ENCODE measurements around the gene SMAD3. TPM values are rescaled to one million over a fixed set of nuclear protein-coding genes. Genes with fewer than 3 reads are reported as not detected.

SMAD3 gene
- total RNA-seq, 1 donor from 2014 or later = 89.3 TPM

GRCh38 chr15:67068710-67069400 is 3.5 kb downstream of the SMAD3 start:
- TF ChIP-seq, protein P1, sequence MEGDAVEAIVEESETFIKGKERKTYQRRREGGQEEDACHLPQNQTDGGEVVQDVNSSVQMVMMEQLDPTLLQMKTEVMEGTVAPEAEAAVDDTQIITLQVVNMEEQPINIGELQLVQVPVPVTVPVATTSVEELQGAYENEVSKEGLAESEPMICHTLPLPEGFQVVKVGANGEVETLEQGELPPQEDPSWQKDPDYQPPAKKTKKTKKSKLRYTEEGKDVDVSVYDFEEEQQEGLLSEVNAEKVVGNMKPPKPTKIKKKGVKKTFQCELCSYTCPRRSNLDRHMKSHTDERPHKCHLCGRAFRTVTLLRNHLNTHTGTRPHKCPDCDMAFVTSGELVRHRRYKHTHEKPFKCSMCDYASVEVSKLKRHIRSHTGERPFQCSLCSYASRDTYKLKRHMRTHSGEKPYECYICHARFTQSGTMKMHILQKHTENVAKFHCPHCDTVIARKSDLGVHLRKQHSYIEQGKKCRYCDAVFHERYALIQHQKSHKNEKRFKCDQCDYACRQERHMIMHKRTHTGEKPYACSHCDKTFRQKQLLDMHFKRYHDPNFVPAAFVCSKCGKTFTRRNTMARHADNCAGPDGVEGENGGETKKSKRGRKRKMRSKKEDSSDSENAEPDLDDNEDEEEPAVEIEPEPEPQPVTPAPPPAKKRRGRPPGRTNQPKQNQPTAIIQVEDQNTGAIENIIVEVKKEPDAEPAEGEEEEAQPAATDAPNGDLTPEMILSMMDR (IDR thresholded peaks at IDR 0.05) = no peak
- Histone ChIP-seq H3K9me3 (no peaks in the 10 kb centered on the region), H3K4me1 (peaks cover 8 to 33% of the 10 kb centered on the region in 2 donors), H3K27me3 (no peaks in the 10 kb centered on the region), H3K36me3 (no peaks in the 10 kb centered on the region), H3K27ac (peak overlapping the region; percentile 96), H3K4me3 (peak overlapping the region; percentile 85 to 94)
- DNase-seq (ENCODE audit: low spot score in 2 of 2) = no peak
- intact Hi-C loops (cut with DNase I) = loop anchor here (5.0 kb wide), 2 partner anchors 38 to 78 kb away; no protein-coding TSS in a partner anchor

DNA sequence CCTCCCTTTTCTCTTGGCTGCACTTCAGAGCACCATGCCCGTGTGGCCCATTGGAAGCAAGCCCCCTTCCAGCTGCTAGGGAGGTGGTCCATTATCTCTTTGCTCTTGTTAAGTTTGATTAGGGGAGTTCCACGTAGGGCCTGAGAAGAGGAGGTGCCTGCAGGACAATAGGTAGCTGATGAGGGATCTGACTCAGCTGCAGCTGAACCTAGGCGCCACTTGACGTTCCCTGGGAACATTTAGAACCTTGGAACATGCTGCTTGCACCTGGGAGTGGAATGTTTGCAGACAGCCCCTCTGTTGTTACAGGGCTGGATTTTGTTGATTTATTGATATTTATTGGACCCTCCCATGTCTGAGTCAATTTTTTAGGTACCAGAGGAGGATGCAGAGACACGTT is 4.7 kb downstream of the SMAD3 start:
- TF ChIP-seq, protein P1 (IDR thresholded peaks at IDR 0.05) = no peak
- H3K4me1 ChIP-seq = peaks cover 12 to 46% of the 10 kb centered on the region in 2 donors
- no peaks in the 10 kb centered on the region for H3K27me3 ChIP-seq
- intact Hi-C loops (cut with DNase I) = no loop called here
- H3K4me3 ChIP-seq = no peak overlapping the region
- H3K36me3 ChIP-seq = no peaks in the 10 kb centered on the region
- H3K27ac ChIP-seq = no peak overlapping the region
- no peak for DNase-seq (ENCODE audit: low spot score in 2 of 2)
- H3K9me3 ChIP-seq = no peaks in the 10 kb centered on the region

DNA sequence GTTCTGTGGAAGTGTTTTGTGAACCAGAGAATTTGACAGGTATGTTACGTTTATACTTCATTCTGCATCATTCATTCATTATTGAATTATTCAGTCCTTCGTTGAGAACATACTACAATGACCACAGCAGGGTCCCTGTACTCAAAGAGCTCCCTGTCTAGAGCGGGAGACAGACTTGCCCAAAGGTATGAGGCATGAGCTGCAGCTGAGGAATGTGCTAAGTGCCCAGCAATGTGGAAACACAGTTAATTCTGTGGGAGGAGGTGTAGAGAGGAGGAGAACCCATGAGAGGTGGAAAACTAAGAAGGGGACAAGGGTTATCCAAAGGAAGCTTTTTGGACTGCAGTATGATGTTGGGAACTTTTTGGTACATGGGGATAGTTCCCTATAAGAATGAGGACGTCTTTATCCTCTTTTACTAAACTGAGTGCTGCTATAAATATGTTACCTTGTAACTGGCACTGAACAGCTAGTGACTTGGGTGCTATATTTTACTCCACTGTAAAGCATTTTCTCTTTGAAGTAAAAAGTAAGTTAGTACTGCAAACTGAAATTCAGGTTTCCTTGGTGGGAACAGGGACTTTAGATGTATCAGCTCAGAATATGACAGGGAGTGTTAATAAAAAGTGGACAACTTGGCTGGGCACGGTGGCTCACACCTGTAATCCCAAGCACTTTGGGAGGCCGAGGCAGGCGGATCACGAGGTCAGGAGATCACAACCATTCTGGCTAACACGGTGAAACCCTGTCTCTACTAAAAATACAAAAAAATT is 5.7 kb downstream of the SMAD3 start:
- no peaks in the 10 kb centered on the region for H3K27me3 ChIP-seq
- peaks cover 21 to 55% of the 10 kb centered on the region in 2 donors for H3K4me1 ChIP-seq
- no peak for DNase-seq (ENCODE audit: low spot score in 2 of 2)
- no peaks in the 10 kb centered on the region for H3K36me3 ChIP-seq
- TF ChIP-seq, protein P1 (IDR thresholded peaks at IDR 0.05) = no peak
- H3K9me3 ChIP-seq = no peaks in the 10 kb centered on the region
- H3K27ac ChIP-seq = no peak overlapping the region
- H3K4me3 ChIP-seq = no peak overlapping the region
- intact Hi-C loops (cut with DNase I) = no loop called here

- TF ChIP-seq, protein P1 (IDR thresholded peaks at IDR 0.05) = no peak
- H3K9me3 ChIP-seq = no peaks in the 10 kb centered on the region
- intact Hi-C loops (cut with DNase I) = no loop called here
- no peaks in the 10 kb centered on the region for H3K27me3 ChIP-seq
- H3K27ac ChIP-seq = no peak overlapping the region
- no peak overlapping the region for H3K4me3 ChIP-seq
- H3K36me3 ChIP-seq = no peaks in the 10 kb centered on the region
- no peak for DNase-seq (ENCODE audit: low spot score in 2 of 2)
- H3K4me1 ChIP-seq = peaks cover 28 to 69% of the 10 kb centered on the region in 2 donors
Observed at GRCh38 chr15:67072442-67072841, 7.0 kb downstream of the SMAD3 start.

DNA sequence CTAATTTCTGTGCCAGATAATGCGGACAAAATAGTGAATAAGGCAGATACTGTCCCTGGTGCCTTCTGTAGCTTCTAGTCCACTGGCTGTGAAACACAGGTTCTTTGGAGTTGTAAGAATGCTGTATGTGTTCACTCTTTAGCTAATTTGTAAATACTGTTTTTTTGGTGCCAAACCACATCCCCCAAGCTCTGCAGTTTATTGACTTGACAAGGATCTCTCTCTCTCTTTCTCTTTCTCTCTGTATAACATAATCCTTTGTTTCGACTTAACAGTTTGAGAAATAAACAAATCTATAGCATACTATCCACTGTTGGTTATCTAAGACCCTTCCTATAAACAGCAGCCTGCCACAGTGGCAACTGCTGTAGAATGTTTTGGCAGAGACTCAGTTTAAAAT is 7.6 kb downstream of the SMAD3 start:
- Histone ChIP-seq H3K36me3 (no peaks in the 10 kb centered on the region), H3K4me1 (peaks cover 28 to 71% of the 10 kb centered on the region in 2 donors), H3K27me3 (no peaks in the 10 kb centered on the region), H3K27ac (no peak overlapping the region), H3K4me3 (no peak overlapping the region), H3K9me3 (no peaks in the 10 kb centered on the region)
- TF ChIP-seq, protein P1 (IDR thresholded peaks at IDR 0.05) = no peak
- DNase-seq (ENCODE audit: low spot score in 2 of 2) = no peak
- intact Hi-C loops (cut with DNase I) = no loop called here
